SKM-1 treated with dmso at 0.1 percent for 144 hours (cell line): ENCODE measurements around the gene EFCAB11.

ENCODE experiments used
- DNase-seq: peaks from one replicate; lab custom pipeline; 2025; ENCODE audit not compliant: unreplicated experiment; lab: John Stamatoyannopoulos, UW

Gene EFCAB11

DNA sequence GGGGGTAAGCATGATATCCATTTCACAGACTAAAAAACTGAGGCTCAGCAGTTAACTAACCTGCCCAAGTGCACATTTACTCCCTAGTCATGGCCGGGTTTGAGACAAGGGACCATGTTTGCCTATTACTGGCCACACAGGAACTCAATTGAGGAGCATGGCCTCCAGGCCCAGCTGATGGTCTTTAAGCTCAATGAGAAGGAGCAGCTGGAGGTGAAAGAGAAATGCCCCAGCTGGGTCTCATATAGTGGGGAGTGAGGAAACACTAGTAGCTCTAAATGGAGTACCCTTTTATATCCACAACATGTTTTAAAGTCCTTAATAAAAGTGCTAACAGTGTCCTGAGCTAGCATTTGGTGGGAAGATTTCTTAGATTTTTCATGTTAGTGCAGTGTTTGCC lies 2.8 kb upstream of the EFCAB11 start:
- DNase-seq: no peak

DNA sequence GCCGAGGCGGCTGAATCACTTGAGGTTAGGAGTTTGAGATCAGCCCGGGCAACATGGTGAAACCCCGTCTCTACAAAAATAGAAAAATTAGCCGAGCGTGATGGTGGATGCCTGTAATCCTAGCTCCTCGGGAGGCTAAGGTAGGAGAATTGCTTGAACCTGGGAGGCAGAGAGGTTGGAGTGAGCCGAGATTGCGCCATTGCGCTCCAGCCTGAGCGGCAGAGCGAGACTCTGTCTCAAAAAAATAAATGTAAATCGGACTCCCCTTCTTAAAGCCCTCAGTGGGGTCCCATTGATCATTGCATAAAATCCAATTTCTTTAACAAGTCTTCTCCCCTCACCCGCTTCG lies 2.1 kb upstream of the EFCAB11 start:
- DNase-seq: no peak

- DNase-seq: peak; percentile 72
These were observed 1.5 kb upstream of the EFCAB11 start, which contains the start of gene TDP1 for GRCh38 chr14:89955745-89956660. Gene TDP1, plus strand, starts transcription at chr14:89955927. Its CDS starts 7,188 bp downstream, at chr14:89963115.

DNA sequence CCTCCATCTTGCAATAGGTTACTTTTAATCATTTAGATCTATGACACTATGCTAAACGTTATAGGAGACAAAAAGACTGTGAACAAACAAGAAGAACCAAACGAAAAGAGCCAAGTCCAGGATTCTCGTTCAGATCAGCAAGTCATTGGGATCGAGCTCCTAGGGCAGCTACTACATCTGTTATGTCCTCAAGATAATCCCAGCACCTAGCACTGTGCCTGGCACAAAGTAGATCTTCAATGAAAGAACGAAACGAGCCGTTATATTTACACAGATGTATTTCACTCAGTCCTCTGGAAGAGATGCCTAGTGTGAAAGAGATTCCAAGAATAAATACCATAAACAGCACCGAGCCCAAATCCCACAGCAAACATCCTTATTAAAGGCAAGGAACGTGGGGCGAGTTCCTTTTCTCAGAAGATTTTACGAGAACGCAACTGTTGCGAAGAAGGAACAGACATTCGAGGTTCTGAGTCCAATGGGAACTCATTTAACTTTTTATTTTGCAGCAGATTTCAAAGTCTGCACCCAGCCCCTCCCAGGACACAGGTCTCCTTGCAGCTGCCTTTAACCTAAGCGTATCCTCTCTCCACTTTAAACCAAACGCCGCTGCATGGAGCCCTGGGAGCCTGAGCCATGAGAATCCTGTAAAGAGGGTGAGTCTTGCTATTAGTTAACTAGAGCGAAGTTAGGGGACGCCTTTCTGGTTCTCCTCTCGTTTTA lies 653 bp upstream of the EFCAB11 start:
- no peak for DNase-seq

GRCh38 chr14:89953602-89954001 lies 928 bp downstream of the EFCAB11 start:
- DNase-seq: no peak

DNA sequence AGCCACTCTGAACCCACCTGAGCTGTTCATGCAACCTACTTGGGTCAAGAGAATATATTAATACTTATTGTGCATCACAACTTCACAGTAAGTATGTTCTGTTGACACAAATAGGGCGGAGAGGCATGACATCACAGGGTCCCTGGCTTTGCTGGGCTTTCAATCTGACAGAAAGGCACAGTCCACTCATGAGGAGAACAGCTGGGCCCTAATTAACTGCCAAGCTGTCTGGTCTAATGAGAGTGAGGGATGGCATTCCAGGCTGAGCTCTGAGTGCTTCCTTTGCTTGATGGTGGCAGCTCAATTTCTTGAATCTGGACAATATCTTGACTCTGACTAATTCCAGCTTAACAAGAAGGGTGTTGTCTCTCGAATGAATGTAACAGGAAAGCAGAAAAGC lies 2.0 kb downstream of the EFCAB11 start:
- no peak for DNase-seq

GRCh38 chr14:89947344-89947743 lies 7.2 kb downstream of the EFCAB11 start:
- no peak for DNase-seq

DNA sequence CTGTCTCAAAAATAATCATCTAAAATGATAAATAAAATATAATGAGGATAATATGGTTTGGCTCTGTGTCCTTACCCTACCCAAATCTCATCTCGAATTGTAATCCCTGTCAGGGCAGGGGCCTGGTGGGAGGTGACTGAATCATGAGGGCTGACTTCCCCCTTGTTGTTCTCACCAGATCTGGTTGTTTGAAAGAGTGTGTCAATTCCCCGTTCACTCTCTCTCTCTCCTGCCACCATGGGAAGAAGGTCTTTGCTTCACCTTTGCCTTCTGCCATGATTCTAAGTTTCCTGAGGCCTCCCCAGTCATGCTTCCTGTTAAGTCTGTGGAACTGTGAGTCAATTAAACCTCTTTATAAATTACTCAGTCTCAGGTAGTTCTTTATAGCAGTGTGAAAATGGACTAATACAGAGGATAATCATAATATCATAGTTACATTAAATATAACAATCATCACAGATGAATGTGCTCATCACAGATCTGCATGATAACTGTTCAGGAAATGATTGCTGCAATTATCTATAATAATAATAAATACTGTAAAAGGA lies 12.6 kb downstream of the EFCAB11 start:
- no peak for DNase-seq

- DNase-seq: no peak
These were observed 17.8 kb downstream of the EFCAB11 start for GRCh38 chr14:89936654-89937185.

GRCh38 chr14:89933002-89933401 lies 21.5 kb downstream of the EFCAB11 start:
- DNase-seq: no peak

DNA sequence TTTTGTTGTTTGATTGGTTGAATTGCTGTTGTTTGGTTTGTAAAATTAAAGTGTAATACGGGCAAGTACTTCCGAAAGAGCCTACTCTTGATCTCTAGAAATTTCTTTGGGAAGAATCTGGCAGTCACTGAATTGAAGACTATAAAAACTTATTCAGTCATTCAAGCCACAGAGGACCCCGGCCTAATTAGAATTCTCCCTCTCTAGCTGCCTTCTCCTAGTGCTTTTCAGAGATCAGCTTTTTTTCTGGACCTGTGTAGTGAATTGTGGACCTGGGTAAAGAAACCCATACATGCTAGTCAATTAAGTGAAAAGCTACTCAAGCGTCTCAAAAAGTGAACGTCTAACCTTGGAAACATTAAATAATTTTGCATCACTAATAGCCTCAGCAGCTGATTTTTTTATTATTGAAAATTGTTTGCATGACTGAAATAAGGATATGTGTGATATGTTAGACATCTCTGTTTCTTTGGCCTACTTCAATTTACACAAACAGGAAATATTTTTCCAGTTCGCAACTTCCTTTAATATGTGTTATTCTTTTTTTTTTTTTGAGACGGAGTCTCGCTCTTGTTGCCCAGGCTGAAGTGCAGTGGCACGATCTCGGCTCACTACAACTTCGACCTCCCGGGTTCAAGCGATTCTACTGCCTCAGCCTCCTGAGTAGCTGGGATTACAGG lies 27.2 kb downstream of the EFCAB11 start:
- no peak for DNase-seq

- no peak for DNase-seq
These were observed 27.8 kb downstream of the EFCAB11 start for GRCh38 chr14:89926694-89927093.

DNA sequence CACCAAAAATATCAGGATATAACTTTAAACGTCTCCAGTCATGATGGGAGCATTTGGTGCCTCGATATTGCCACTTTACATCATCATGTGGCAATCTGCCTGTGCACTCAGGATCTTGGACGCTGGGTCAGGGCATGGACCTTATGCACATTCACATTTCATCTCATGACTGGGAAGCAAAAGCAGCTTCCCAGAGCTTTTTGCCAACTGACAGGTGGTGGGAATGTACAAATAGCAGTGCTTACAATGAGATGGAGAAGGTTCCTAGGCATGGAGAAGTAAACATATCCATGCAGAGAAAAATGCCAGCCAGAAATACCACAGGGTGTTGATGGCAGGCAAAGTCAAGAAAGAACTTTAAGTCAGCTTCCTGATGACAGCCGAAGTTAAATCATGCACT lies 30.3 kb downstream of the EFCAB11 start:
- no peak for DNase-seq

DNA sequence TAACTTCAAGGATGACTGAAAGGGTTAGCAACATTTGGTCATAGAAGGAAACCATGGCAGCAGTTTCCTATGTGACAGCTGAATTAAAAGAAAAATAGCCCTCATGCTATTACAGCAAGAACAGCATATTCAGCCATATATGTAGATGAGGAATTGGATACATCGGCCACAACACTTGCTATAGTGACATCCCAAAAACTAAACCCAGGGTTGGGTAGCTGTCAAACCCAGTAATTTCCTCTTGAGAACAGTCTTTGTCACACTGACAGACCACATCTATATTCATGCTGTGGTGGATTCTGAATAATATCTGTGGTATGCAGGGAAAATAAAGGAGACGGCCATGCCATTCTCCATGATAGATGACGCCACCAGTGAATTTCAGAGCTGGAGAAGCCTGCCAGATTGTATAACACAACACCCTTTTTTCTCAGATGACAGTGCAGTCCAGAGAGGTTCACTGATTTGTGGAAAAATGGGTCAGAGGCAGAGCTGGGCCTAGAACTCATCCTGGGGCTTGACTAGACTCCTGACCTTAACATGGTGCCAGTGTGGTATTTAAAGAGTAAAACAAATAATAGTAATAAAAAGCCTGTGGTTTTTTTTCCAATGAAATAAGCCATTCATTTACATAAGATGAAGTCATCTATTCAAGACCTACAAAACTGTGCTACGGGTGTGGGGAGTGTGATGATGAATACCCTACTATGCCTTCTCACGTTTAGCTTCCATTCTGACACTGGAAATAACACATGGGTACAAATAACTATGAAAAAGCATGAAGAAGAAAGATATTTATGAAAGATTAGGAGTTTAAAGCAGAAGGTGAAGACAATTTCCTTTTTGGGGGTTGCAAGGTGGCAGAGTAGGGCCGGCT lies 32.3 kb downstream of the EFCAB11 start:
- DNase-seq: no peak

DNA sequence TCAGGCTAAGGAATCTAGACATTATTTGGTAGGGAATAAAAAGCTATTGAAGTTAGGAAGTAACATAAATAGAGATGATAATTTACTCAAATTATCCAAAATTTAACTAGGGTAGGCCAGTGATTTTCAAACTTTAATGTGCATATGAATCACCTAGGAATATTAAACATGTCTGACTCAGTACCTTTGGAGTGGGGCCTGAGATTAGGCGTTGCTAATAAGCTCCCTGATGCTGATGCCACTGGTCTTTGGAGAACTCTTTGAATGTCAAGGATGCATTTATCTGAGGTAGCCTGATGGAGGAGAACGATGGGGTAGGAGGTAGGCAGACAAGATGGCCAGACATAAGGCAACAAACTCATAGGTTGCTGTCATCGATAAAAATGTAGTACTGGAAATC lies 33.2 kb downstream of the EFCAB11 start:
- no peak for DNase-seq

DNA sequence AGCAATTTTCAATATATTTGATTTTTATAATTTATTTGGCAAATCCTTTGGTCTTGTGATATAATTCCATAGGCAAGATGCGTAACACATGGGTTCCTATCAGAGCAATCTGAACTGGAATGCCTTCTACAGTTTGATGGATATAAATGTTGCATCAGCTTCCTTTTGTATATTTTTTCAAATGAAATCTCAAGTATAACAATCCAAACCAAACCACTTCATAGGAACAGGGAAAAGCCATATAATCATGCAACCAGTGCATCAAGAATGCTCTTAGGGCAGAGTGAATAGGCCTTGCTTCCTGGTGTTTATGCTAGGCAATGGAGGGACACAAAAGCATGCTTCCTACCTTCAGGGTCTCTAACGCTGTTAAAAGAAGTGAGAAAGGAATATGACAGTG lies 34.5 kb downstream of the EFCAB11 start:
- no peak for DNase-seq

DNA sequence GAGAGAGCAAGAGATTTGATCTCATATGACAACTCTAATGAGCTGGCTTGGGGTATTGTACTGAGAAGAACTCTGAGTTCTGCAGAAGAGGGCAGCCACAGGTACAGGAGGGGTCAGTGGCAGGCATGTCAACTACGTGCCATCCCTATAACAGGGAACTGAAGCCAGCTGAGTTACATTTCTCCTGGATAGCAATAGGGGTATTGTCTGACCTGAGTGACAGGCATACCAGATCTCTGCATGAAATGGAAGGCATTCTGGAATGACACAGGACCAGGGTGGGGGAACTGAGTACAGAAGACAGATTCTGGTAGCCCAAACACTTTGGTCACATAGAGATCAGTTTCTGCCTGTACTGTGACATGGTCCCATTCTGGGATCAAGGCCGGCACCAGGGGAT lies 35.8 kb downstream of the EFCAB11 start:
- DNase-seq: no peak

DNA sequence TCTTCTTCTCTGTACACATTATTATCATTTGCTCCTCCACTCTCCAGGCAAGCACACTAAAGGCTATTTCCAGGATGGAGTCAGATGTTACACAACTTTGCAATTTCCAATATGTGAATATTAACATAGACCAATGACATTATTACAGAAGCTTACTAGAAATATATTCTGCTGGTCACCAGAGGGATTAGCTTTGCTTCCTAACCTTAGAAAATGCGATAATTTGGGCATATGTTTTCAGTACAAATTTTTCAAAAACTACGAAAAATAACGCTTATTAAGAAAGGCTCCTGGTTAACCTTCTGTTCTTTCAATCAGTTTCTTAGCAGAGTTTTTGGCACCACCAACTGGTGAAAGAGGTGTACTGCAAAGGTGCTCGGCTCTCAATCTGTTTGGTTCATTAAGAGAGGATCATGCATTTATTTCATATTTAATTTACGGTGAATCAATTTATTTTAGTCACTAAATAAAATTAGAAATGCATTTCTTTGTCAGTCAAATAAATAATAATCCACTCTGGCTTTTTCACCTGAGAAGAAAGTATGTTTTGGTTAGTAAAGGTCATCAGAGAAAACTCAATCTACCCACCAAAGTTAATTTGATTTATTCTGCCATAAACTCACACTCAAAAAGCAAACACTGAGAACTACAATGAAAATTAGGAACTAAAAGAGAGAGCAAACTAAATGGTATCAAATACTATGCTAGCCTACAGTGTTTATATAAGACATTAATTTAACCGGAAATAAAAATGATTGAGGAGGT lies 39.2 kb downstream of the EFCAB11 start:
- DNase-seq: peak; percentile 19

GRCh38 chr14:89912667-89913211 lies 41.8 kb downstream of the EFCAB11 start:
- no peak for DNase-seq
